CD14-positive monocyte (primary cell): ENCODE data around the gene MAIP1. TPM values are rescaled to one million over a fixed set of nuclear protein-coding genes. Genes with fewer than 3 reads are reported as not detected.

ENCODE experiments used
- DNase-seq, 3 donors: peaks; one replicate each; pipeline ENCODE4 v3.0.0-alpha.2; 2011 to 2022
- H2AFZ ChIP-seq: 2 replicates; pipeline ENCODE4 v1.6.0; 2012; ENCODE audit warnings: mild to moderate bottlenecking, low read depth, low read length, inconsistent platforms; ENCODE audit not compliant: insufficient read depth, poor library complexity, severe bottlenecking
- H3K27ac ChIP-seq, 2 donors: 1 replicate in 1 of 2; 2 replicates in 1 of 2; pipeline ENCODE4 v1.5.1; 2012 to 2013; ENCODE audit warnings: low read length in 2 of 2, control low read depth in 1 of 2, inconsistent platforms in 1 of 2, low read depth in 1 of 2, mild to moderate bottlenecking in 1 of 2
- H3K27me3 ChIP-seq, 2 donors: one replicate each; pipeline versions ENCODE4 v1.6.0 to v1.6.1; 2011 to 2013; ENCODE audit warnings: low read length in 2 of 2; ENCODE audit not compliant: control insufficient read depth in 2 of 2, insufficient read depth in 2 of 2
- H3K36me3 ChIP-seq, 2 donors: replicated peaks in 1 of 2; 1 replicate in 1 of 2; 2 replicates in 1 of 2; pipeline versions ENCODE4 v1.5.1 to v1.6.1; 2012 to 2013; ENCODE audit warnings: low read length in 2 of 2, control low read depth in 1 of 2, inconsistent platforms in 1 of 2, mild to moderate bottlenecking in 1 of 2; ENCODE audit not compliant: insufficient read depth in 2 of 2, control insufficient read depth in 1 of 2
- H3K4me1 ChIP-seq, 2 donors: 1 replicate in 1 of 2; 2 replicates in 1 of 2; pipeline versions ENCODE4 v1.5.1 to v1.6.1; 2012 to 2013; ENCODE audit warnings: low read length in 2 of 2, control low read depth in 1 of 2, inconsistent platforms in 1 of 2, mild to moderate bottlenecking in 1 of 2, moderate library complexity in 1 of 2; ENCODE audit not compliant: insufficient read depth in 2 of 2, control insufficient read depth in 1 of 2
- H3K4me2 ChIP-seq: replicated peaks from 2 replicates; pipeline ENCODE3; 2012; ENCODE audit warnings: low read length, moderate library complexity, mild to moderate bottlenecking; ENCODE audit not compliant: poor library complexity, severe bottlenecking; ENCODE audit errors: extremely low read depth
- H3K4me3 ChIP-seq, 3 experiments: fragments of 200-600 bp in 1 of 3; sonication (generic) in 1 of 3; replicated peaks in 1 of 3; 1 replicate in 2 of 3; 2 replicates in 1 of 3; pipeline ENCODE4 v1.5.1; 2011 to 2013; ENCODE audit warnings: low read length in 3 of 3, mild to moderate bottlenecking in 3 of 3, control low read depth in 2 of 3, low read depth in 2 of 3, inconsistent platforms in 1 of 3, moderate library complexity in 1 of 3
- H3K79me2 ChIP-seq: 2 replicates; pipeline ENCODE4 v1.6.0; 2012; ENCODE audit warnings: mild to moderate bottlenecking, control low read depth, inconsistent platforms, low read length, moderate library complexity; ENCODE audit not compliant: insufficient read depth
- H3K9ac ChIP-seq: 2 replicates; pipeline ENCODE4 v1.6.0; 2017; ENCODE audit warnings: low read length, mild to moderate bottlenecking; ENCODE audit not compliant: insufficient read depth, poor library complexity, severe bottlenecking
- H3K9me3 ChIP-seq, 2 donors: replicated peaks in 1 of 2; 1 replicate in 1 of 2; 2 replicates in 1 of 2; pipeline versions ENCODE4 v1.5.1 to v1.6.1; 2012 to 2013; ENCODE audit warnings: low read length in 2 of 2, control low read depth in 1 of 2; ENCODE audit not compliant: control insufficient read depth in 1 of 2, insufficient read depth in 1 of 2
- H4K20me1 ChIP-seq: 2 replicates; pipeline ENCODE4 v1.6.0; 2012; ENCODE audit warnings: mild to moderate bottlenecking, low read length, control low read depth, moderate library complexity; ENCODE audit not compliant: insufficient read depth
- H3K27ac Mint-ChIP-seq, 7 donors: one replicate each; pipeline ENCODE4 v1.8.0; 2020; ENCODE audit warnings: mild to moderate bottlenecking in 7 of 7, mixed read lengths in 7 of 7, moderate library complexity in 6 of 7, inconsistent platforms in 2 of 7
- H3K27me3 Mint-ChIP-seq, 3 donors: one replicate each; pipeline ENCODE4 v1.8.0; 2021 to 2022; ENCODE audit warnings: low read depth in 3 of 3, mild to moderate bottlenecking in 3 of 3, mixed read lengths in 3 of 3, moderate library complexity in 3 of 3, inconsistent platforms in 1 of 3
- H3K36me3 Mint-ChIP-seq, 2 donors: one replicate each; pipeline ENCODE4 v1.8.0; 2020; ENCODE audit warnings: mixed read lengths in 2 of 2, inconsistent platforms in 1 of 2, mild to moderate bottlenecking in 1 of 2
- H3K4me1 Mint-ChIP-seq: one replicate; pipeline ENCODE4 v1.8.0; 2020; ENCODE audit warnings: mild to moderate bottlenecking, mixed read lengths
- H3K4me3 Mint-ChIP-seq, 2 donors: one replicate each; pipeline ENCODE4 v1.8.0; 2020; ENCODE audit warnings: mild to moderate bottlenecking in 2 of 2, mixed read lengths in 2 of 2, moderate library complexity in 1 of 2
- H3K9me3 Mint-ChIP-seq, 7 donors: one replicate each; pipeline ENCODE4 v1.8.0; 2020 to 2022; ENCODE audit warnings: mixed read lengths in 7 of 7, mild to moderate bottlenecking in 6 of 7, moderate library complexity in 6 of 7, inconsistent platforms in 2 of 7
- CTCF ChIP-seq: fragments of 200-600 bp; IDR thresholded peaks from one replicate; pipeline ENCODE4 v1.8.0; 2022; ENCODE audit warnings: antibody characterized with exemption, mild to moderate bottlenecking
- WGBS: methylation state at CpG from one replicate; pipeline ENCODE4 v1.1.5; 2013; ENCODE audit warnings: missing lambda C conversion rate; ENCODE audit not compliant: insufficient coverage; 5-methylcytosine and 5-hydroxymethylcytosine counted together
- intact Hi-C, 2 donors: fragments of 100-400 bp; cut with micrococcal nuclease; formaldehyde crosslinking; loops; one replicate each; pipeline versions ENCODE4 v1.15.0 to v1.15.1; 2023
- polyA plus RNA-seq, 3 donors: library from polyadenylated mRNA; depleted of rRNA in 1 of 3; unstranded in 2 of 3; stranded (reverse) in 1 of 3; fragments of 300-500 nt in 2 of 3; fragments of >200 nt in 1 of 3; fragmentation: Illumina TruSeq in 2 of 3; gene quantifications; 1 replicate in 2 of 3; 2 replicates in 1 of 3; pipeline ENCODE4 v1.2.3, GENCODE V29; 2012 to 2021

Gene MAIP1
- polyA plus RNA-seq, 3 donors = 2.6 to 13.3 (median 7.6) TPM

- no peak for DNase-seq
- H3K9me3 ChIP-seq = no peaks in the 10 kb centered on the region
- H3K9me3 Mint-ChIP-seq = peaks cover 0 to 2% (median 0%) of the 10 kb centered on the region in 7 donors
- H4K20me1 ChIP-seq = no peaks in the 10 kb centered on the region
- H3K27ac ChIP-seq = no peak overlapping the region
- 95% methylated on average over 2 of the region's 3 CpGs for WGBS
- no peak overlapping the region for H3K4me3 Mint-ChIP-seq
- H3K4me3 ChIP-seq = no peak overlapping the region
- H3K27me3 Mint-ChIP-seq = peaks cover 0 to 2% (median 2%) of the 10 kb centered on the region in 3 donors
- no peaks in the 10 kb centered on the region for H3K27me3 ChIP-seq
- H3K79me2 ChIP-seq = no peaks in the 10 kb centered on the region
- H3K4me1 ChIP-seq = no peaks in the 10 kb centered on the region
- TF ChIP-seq CTCF = no peak
- intact Hi-C loops = no loop called here
- peaks cover 7% of the 10 kb centered on the region for H3K4me1 Mint-ChIP-seq
- peak overlapping the region in 1 of 7 donors; percentile 72 for H3K27ac Mint-ChIP-seq
- no peak overlapping the region for H3K4me2 ChIP-seq
- H3K36me3 ChIP-seq = peaks cover 2 to 6% of the 10 kb centered on the region in 2 donors
- H3K9ac ChIP-seq = no peak overlapping the region
- H2AFZ ChIP-seq = no peak overlapping the region
- H3K36me3 Mint-ChIP-seq = peaks cover 8 to 21% of the 10 kb centered on the region in 2 donors
These were observed 20.0 kb downstream of the MAIP1 start for GRCh38 chr2:199975273-199975895.

GRCh38 chr2:199977984-199978415 is 22.6 kb downstream of the MAIP1 start:
- no peak overlapping the region for H3K4me3 ChIP-seq
- no peak overlapping the region for H2AFZ ChIP-seq
- peak in 1 of 3 donors; percentile 8 for DNase-seq
- no peak for TF ChIP-seq CTCF
- no peaks in the 10 kb centered on the region for H4K20me1 ChIP-seq
- Mint-ChIP-seq H3K4me1 (peaks cover 7% of the 10 kb centered on the region), H3K27ac (no peak overlapping the region), H3K36me3 (peaks cover 8% of the 10 kb centered on the region in 2 donors), H3K9me3 (peaks cover 0 to 2% (median 0%) of the 10 kb centered on the region in 7 donors), H3K4me3 (no peak overlapping the region), H3K27me3 (peaks cover 2% of the 10 kb centered on the region in 3 donors)
- H3K27ac ChIP-seq = no peak overlapping the region
- no peaks in the 10 kb centered on the region for H3K9me3 ChIP-seq
- intact Hi-C loops = no loop called here
- H3K4me2 ChIP-seq = no peak overlapping the region
- no peak overlapping the region for H3K9ac ChIP-seq
- H3K4me1 ChIP-seq = no peaks in the 10 kb centered on the region
- no peaks in the 10 kb centered on the region for H3K27me3 ChIP-seq
- H3K36me3 ChIP-seq = peaks cover 0 to 2% of the 10 kb centered on the region in 2 donors
- no peaks in the 10 kb centered on the region for H3K79me2 ChIP-seq
